Fibroblast of pulmonary artery (primary cell): ENCODE results near the gene PRR5L.

Source experiments
- DNase-seq: peaks from one replicate; pipeline ENCODE4 v3.0.0-alpha.2; 2010; ENCODE audit warnings: low read depth
- H3K4me3 ChIP-seq: replicated peaks from 2 replicates; pipeline ENCODE4 v1.5.1; 2011; ENCODE audit warnings: low read depth, mild to moderate bottlenecking, control low read depth, low read length, moderate library complexity
- TF ChIP-seq, protein P1 (sequence below): IDR thresholded peaks from 2 replicates; pipeline ENCODE4 v1.5.1; 2011; ENCODE audit warnings: mild to moderate bottlenecking, control low read depth, low read length, inconsistent platforms; ENCODE audit errors: missing control alignments

The PRR5L gene

DNA sequence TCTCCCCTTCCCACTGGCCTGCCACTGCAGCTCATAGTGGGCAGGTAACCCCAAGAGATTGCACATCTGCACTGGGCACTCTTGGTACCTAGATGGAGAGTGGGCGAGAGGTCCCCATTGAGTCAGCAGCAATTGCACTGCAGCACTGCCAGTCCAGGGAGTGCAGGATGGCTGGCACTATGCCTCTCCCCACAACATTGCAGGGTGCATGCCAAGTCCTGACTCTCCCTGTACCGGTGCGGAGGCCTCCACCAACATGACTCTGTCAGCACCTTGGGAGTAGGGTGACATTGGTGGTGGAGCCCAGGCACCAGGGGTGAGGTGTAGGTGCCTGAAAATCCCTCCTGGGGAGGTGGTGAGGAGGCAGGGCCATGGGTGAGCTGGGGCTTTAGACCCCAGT is 131.8 kb downstream of the PRR5L start:
- TF ChIP-seq, protein P1, sequence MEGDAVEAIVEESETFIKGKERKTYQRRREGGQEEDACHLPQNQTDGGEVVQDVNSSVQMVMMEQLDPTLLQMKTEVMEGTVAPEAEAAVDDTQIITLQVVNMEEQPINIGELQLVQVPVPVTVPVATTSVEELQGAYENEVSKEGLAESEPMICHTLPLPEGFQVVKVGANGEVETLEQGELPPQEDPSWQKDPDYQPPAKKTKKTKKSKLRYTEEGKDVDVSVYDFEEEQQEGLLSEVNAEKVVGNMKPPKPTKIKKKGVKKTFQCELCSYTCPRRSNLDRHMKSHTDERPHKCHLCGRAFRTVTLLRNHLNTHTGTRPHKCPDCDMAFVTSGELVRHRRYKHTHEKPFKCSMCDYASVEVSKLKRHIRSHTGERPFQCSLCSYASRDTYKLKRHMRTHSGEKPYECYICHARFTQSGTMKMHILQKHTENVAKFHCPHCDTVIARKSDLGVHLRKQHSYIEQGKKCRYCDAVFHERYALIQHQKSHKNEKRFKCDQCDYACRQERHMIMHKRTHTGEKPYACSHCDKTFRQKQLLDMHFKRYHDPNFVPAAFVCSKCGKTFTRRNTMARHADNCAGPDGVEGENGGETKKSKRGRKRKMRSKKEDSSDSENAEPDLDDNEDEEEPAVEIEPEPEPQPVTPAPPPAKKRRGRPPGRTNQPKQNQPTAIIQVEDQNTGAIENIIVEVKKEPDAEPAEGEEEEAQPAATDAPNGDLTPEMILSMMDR = no peak
- H3K4me3 ChIP-seq = no peak overlapping the region
- DNase-seq = no peak

DNA sequence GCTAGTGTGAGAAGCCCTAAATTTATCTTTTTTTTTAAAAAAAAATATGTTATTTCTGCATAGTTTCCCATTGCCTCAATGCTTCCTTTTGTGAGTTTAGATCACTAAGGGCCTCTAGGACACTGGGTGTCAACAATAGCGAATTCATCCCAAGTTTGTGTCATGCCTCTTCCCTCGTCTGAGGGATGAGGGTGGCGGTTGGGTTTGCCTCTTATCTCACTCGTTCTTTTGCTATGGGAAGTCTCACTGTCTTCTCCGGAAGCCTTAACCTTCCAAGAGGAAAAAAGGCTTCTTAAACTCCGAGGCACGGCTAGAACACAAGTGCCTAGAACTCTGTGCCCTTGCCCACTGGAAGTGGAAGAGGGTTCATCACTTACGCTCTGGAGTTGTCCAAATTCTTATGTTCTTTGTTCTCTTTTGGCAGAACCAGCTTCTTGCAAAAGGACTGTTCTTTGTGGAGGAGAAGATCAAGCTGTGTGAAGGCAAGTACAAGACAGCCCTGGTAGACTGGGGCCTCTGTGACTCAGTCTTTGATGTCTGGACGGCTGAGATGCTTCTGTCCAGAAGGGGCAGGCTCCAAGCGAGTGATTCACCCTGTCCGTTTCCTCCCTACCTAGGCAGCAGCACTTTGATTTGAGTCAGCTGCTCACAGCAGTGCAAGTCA is 135.5 kb downstream of the PRR5L start:
- TF ChIP-seq, protein P1 = peak; percentile 26
- peak; percentile 99 for DNase-seq
- H3K4me3 ChIP-seq = peak overlapping the region; percentile 26

DNA sequence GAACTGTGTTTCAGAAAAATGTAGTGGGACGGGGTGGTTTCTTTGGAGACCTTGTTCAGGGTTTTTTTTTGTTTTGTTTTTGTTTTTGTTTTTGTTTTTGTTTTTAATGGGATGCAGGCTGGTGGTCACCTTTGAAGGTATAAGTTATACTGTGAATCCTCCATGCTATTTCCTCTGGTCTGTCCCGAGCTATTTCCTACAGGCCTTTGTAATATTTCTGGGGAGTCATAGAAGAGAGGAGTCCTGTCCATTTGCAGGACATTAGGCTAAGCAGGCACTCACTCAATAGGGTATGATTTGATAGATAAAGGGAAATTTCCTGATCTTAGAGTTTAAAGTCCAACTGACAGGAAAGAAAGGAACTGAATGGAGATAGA is 136.0 kb downstream of the PRR5L start:
- TF ChIP-seq, protein P1 = no peak
- no peak for DNase-seq
- no peak overlapping the region for H3K4me3 ChIP-seq

DNA sequence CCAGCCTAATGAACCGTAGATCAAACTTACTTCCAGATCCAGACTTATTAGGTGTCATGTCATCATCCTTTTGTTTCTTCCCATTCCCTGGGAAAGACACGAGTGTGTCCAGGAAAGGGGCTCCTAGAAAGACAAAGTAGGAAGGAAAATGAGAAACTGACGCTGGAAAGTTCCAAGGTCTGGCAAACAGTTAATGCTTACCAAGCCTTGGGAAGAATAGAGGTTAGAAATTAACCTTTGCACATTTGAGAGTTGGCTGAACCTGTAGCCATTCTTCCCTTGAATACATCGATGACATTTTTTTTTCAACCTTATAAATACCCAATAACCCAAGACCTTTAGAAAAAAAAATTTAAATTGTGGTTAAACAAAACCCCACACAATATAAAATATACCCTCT is 136.7 kb downstream of the PRR5L start:
- no peak overlapping the region for H3K4me3 ChIP-seq
- TF ChIP-seq, protein P1 = no peak
- no peak for DNase-seq

DNA sequence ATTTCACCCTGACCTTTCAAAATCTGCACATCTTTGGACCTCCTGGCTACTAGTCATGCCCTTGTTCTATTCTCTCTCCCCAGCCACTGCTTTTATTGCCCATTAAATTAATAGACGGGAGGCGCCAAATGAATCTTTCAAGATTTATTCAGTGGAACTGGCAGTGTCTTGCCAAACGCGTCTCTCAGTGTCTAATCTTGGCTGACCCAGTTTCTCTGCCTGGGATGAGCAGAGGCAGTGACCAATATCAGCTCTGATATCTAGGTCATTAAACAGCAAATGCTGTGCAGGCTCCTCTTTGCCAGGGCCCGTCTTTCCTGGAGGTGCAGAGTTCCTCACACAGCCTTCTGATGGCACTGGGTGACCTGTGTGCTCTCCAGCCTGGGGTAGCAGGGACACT is 140.0 kb downstream of the PRR5L start:
- no peak for DNase-seq
- no peak overlapping the region for H3K4me3 ChIP-seq
- TF ChIP-seq, protein P1 = no peak

DNA sequence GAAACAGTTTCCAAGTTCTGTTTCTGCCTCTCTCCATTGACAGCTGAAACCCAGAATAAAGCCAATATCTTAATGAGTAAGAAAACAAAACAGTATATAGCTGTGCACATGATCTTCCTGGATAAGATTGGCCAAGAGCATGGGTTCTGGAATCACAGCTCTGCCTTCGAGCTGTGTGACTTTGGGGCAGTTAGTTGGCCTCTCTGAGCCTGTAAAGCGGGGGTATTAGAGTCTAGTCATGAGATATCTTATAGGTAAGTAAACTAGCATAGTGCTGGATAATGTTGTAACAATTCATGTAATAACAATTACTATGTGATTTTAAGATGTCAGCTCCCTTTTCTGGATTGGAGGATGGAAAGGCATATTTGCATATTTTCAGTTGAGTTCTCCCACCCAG is 140.5 kb downstream of the PRR5L start:
- no peak overlapping the region for H3K4me3 ChIP-seq
- DNase-seq = no peak
- TF ChIP-seq, protein P1 = no peak

DNA sequence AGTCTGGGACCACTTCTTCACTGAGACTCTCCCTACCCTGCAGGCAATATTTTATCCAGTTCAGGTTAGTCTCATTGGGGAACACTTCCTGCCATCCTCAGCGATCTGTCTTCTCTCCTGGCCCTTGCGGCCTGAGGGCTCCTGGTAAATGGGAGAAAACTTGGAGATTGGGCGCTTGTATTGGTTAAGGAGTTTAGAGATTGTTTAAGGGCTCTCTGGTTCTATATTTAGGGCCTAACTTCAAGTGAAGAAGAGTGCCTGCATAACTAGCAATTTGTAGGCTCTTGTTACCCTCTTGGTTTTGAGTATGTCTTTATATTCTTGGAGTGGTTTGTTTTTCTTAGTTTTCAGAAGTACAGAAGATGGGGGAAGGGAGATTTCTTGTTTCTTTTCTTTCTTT is 141.3 kb downstream of the PRR5L start:
- no peak for DNase-seq

More for the DNA sequence above, 141.3 kb downstream of the PRR5L start:
- TF ChIP-seq, protein P1 = no peak
- no peak overlapping the region for H3K4me3 ChIP-seq
